ENCODE results near the gene DHRS3.
"Not testable (repeated sequence)": the region's sequence is repeated elsewhere in the genome, so short reads cannot be mapped to it uniquely, and the experiment has no call there.

The DHRS3 gene

DNA sequence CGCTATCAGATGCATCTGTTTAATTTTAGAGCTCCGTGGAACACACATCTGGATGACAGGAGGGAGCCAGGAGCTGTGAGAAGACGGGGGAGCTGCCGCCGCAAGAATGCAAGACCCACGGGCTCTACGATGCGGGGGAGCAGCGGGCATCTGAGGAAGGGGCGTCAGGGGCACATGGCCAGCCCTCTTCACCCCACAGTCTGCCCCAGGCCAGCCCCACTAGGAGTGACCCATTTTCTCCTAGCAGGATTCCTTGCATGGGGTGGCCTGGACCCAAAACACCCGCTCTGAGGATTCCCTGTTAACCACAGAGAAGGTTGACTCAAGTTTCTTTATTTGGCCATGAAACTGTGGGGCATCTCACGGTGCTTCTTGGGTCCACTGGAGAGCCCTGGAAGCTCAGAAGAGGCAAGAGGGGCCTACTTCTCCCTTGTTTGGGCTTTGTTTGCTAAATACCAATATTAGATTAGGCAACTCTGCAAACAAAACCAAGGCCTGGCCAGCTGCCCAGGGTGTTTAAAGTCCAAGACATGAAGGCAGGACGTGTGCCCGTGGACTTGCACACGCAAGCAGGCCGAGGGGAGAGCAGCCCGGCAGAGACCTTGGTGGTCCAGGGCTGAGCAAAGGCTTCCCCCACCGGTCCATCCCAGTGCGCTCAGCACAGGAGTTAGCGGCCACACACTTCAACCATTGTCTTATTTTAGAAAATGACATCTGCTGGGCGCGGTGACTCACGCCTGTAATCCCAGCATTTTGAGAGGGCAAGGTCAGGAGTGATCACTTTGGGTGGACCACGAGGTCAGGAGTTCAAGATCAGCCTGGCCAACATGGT lies 89.8 kb downstream of the DHRS3 start:
- H3K4me2 ChIP-seq (ENCODE audit: low read length), result no peak overlapping the region

DNA sequence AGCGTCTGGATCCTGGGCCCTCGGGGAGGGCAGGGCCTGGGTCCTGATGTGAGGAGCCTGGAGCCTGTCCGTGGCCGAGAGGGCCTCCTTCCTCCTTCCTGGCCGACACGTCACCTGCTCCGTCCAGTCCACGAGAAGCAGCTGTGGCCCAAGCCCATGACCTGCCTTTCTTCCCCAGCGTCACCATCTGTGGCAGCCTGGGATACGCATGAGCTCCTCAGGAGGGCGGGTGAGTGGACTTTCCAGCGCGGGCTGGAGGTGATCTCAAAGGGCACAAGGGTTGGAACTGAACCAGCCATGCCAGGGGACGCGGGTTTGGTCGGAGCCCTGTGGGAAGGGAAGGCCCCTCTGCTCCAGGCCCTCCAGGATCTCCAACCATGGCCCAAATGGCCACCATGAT lies 90.4 kb downstream of the DHRS3 start:
- H3K27ac ChIP-seq (ENCODE audit: low read length), result no peak overlapping the region
- no peaks in the 10 kb centered on the region for H3K79me2 ChIP-seq (ENCODE audit: low read length)
- H3K4me3 ChIP-seq (ENCODE audit: low read length), result no peak overlapping the region
- H3K9me3 ChIP-seq (ENCODE audit: insufficient read depth, low read length), result no peaks in the 10 kb centered on the region
- no peaks in the 10 kb centered on the region for H3K36me3 ChIP-seq (replicated peaks; ENCODE audit: low read depth, low read length)
- H3K4me2 ChIP-seq (ENCODE audit: low read length), result no peak overlapping the region
- TF ChIP-seq, protein P1, sequence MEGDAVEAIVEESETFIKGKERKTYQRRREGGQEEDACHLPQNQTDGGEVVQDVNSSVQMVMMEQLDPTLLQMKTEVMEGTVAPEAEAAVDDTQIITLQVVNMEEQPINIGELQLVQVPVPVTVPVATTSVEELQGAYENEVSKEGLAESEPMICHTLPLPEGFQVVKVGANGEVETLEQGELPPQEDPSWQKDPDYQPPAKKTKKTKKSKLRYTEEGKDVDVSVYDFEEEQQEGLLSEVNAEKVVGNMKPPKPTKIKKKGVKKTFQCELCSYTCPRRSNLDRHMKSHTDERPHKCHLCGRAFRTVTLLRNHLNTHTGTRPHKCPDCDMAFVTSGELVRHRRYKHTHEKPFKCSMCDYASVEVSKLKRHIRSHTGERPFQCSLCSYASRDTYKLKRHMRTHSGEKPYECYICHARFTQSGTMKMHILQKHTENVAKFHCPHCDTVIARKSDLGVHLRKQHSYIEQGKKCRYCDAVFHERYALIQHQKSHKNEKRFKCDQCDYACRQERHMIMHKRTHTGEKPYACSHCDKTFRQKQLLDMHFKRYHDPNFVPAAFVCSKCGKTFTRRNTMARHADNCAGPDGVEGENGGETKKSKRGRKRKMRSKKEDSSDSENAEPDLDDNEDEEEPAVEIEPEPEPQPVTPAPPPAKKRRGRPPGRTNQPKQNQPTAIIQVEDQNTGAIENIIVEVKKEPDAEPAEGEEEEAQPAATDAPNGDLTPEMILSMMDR (IDR thresholded peaks at IDR 0.05; ENCODE audit: low read depth, low read length), result no peak
- TF ChIP-seq EZH2phosphoT487 (IDR thresholded peaks at IDR 0.05; ENCODE audit: low read depth), result no peak
- H3K4me1 ChIP-seq (ENCODE audit: low read length), result no peaks in the 10 kb centered on the region
- H4K20me1 ChIP-seq (ENCODE audit: insufficient read depth, low read length), result no peaks in the 10 kb centered on the region
- no peak overlapping the region for H3K9ac ChIP-seq (ENCODE audit: low read length)
- H3K27me3 ChIP-seq (ENCODE audit: low read depth, low read length), result no peaks in the 10 kb centered on the region
- H2AFZ ChIP-seq (ENCODE audit: low read depth, low read length), result no peak overlapping the region

More for the DNA sequence above, 89.8 kb downstream of the DHRS3 start:
- no peak overlapping the region for H3K9ac ChIP-seq (ENCODE audit: low read length)
- H3K79me2 ChIP-seq (ENCODE audit: low read length), result no peaks in the 10 kb centered on the region
- H2AFZ ChIP-seq (ENCODE audit: low read depth, low read length), result no peak overlapping the region
- no peaks in the 10 kb centered on the region for H4K20me1 ChIP-seq (ENCODE audit: insufficient read depth, low read length)
- H3K27me3 ChIP-seq (ENCODE audit: low read depth, low read length), result no peaks in the 10 kb centered on the region
- no peak overlapping the region for H3K4me3 ChIP-seq (ENCODE audit: low read length)
- H3K9me3 ChIP-seq (ENCODE audit: insufficient read depth, low read length), result no peaks in the 10 kb centered on the region
- TF ChIP-seq, protein P1 (IDR thresholded peaks at IDR 0.05; ENCODE audit: low read depth, low read length), result no peak
- TF ChIP-seq EZH2phosphoT487 (IDR thresholded peaks at IDR 0.05; ENCODE audit: low read depth), result no peak
- H3K27ac ChIP-seq (ENCODE audit: low read length), result no peak overlapping the region
- no peaks in the 10 kb centered on the region for H3K36me3 ChIP-seq (replicated peaks; ENCODE audit: low read depth, low read length)
- no peaks in the 10 kb centered on the region for H3K4me1 ChIP-seq (ENCODE audit: low read length)

DNA sequence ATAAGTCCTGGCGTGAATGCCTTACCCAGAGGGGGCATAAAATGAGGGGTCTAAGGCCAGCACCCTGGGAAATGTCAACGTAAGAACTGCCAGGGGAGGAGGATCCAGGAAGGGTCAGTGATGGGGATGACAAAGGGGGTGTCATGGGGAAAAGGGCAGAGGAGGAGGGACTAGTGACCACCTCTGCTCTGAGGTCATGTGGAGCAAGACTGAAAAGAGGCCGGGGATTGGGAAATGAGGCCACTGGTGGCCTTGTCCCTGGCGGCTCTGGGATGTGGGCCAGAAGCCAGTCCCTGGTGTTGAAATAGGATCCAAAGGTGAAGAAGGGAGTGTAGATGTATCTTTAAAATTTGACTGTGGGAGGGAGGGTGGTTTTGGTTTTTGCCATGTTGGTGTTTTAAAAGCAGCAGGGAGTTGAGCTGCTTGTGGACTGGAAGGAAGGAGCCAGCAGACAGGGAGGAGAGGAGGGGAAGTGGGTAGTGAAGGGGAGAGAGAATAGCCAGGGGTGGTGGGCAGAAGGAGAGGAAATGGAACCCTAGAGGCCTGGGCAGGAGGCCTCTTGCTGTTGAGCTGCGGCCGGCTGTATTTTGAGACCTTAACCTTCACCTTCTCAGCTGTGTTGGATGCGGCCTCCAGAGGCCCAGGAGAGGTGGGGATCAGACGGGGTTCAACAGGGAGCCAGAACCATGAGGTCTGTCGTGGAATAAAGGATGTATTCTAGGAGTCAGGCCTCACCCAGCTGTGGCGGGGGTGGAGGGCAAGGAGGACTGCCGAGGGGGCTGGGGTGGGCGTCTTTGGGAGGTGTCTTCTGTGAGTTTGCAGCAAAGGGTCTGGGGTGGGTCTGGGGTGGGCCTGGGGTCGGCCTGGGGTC lies 92.5 kb downstream of the DHRS3 start:
- Histone ChIP-seq H3K27ac (ENCODE audit: low read length) (no peak overlapping the region), H3K36me3 (replicated peaks; ENCODE audit: low read depth, low read length) (no peaks in the 10 kb centered on the region), H3K9ac (ENCODE audit: low read length) (no peak overlapping the region), H4K20me1 (ENCODE audit: insufficient read depth, low read length) (no peaks in the 10 kb centered on the region), H3K4me1 (ENCODE audit: low read length) (no peaks in the 10 kb centered on the region), H3K4me3 (ENCODE audit: low read length) (no peak overlapping the region), H3K4me2 (ENCODE audit: low read length) (no peak overlapping the region), H2AFZ (ENCODE audit: low read depth, low read length) (no peak overlapping the region), H3K27me3 (ENCODE audit: low read depth, low read length) (no peaks in the 10 kb centered on the region), H3K79me2 (ENCODE audit: low read length) (no peaks in the 10 kb centered on the region), H3K9me3 (ENCODE audit: insufficient read depth, low read length) (no peaks in the 10 kb centered on the region)
- TF ChIP-seq, protein P1 (IDR thresholded peaks at IDR 0.05; ENCODE audit: low read depth, low read length), result no peak
- TF ChIP-seq EZH2phosphoT487 (IDR thresholded peaks at IDR 0.05; ENCODE audit: low read depth), result no peak

DNA sequence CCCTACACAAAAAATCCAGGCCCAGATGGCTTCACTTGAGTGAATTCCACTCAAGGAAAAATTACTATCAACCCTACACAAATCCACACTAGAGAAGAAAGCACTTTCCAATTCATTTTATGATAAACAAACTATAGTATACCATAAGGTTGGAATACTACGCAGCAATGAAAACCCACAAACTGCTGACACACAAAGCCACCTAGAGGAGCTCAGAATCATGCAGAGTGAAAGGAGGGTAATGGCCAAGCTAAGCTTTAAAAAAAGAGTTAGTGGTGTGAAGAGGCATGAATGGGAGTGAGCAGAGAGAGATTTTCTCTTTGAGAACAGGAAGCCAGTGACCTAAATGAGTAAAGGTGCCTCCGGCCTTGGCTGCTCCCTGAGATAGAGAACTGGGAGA lies 93.7 kb downstream of the DHRS3 start:
- H3K79me2 ChIP-seq (ENCODE audit: low read length), result no peaks in the 10 kb centered on the region
- TF ChIP-seq, protein P1 (IDR thresholded peaks at IDR 0.05; ENCODE audit: low read depth, low read length), result no peak
- no peak for TF ChIP-seq EZH2phosphoT487 (IDR thresholded peaks at IDR 0.05; ENCODE audit: low read depth)
- H3K4me2 ChIP-seq (ENCODE audit: low read length), result no peak overlapping the region
- no peaks in the 10 kb centered on the region for H3K36me3 ChIP-seq (replicated peaks; ENCODE audit: low read depth, low read length)
- H4K20me1 ChIP-seq (ENCODE audit: insufficient read depth, low read length), result no peaks in the 10 kb centered on the region
- H3K27me3 ChIP-seq (ENCODE audit: low read depth, low read length), result no peaks in the 10 kb centered on the region
- no peaks in the 10 kb centered on the region for H3K9me3 ChIP-seq (ENCODE audit: insufficient read depth, low read length)
- no peak overlapping the region for H2AFZ ChIP-seq (ENCODE audit: low read depth, low read length)
- no peak overlapping the region for H3K4me3 ChIP-seq (ENCODE audit: low read length)
- no peaks in the 10 kb centered on the region for H3K4me1 ChIP-seq (ENCODE audit: low read length)
- H3K9ac ChIP-seq (ENCODE audit: low read length), result no peak overlapping the region
- H3K27ac ChIP-seq (ENCODE audit: low read length), result no peak overlapping the region

DNA sequence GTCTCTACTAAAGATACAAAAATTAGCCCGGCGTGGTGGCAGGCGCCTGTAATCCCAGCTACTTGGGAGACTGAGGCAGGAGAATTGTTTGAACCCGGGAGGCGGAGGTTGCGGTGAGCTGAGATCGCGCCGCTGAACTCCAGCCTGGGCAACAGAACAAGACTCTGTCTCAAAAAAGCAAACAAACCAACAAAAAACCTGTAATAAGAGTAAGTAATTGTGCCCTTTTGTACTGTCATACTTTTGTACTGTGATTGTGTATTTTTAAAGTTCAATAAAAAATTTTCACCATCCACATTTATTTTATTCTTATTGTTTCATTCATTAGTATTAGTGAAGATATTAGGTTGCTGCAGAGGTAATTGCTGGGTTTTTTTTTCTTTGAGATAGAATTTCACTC lies 95.2 kb downstream of the DHRS3 start:
- H2AFZ ChIP-seq (ENCODE audit: low read depth, low read length); H3K27me3 ChIP-seq (ENCODE audit: low read depth, low read length); H3K36me3 ChIP-seq (replicated peaks; ENCODE audit: low read depth, low read length); H3K4me2 ChIP-seq (ENCODE audit: low read length); H3K79me2 ChIP-seq (ENCODE audit: low read length); H3K4me3 ChIP-seq (ENCODE audit: low read length); H3K4me1 ChIP-seq (ENCODE audit: low read length); H3K9me3 ChIP-seq (ENCODE audit: insufficient read depth, low read length); H3K9ac ChIP-seq (ENCODE audit: low read length); H3K27ac ChIP-seq (ENCODE audit: low read length); H4K20me1 ChIP-seq (ENCODE audit: insufficient read depth, low read length): not testable (repeated sequence)
